ENCODE data around the gene TUBGCP3.

TUBGCP3 gene

DNA sequence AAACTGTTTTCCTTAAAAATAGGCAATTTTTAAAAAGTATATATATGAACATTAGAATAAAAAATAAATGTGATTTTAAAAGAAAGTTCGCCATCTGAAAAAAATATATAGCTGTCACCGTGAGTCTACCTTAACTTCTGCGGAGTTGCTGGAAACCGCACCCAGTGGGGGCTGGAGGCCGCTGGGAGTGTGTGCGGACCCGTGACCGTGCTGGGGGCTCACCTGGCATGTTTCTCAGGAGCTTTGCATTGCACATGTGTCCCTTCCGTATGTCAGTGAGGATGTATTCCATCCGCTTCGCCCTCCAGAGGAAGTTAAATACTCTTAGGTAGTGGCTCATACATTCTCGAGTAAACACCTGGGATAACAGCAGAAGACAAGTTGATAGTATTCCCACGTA, 71.7 kb downstream of the TUBGCP3 start:
- H3K79me2 ChIP-seq (ENCODE audit: insufficient read depth, low read length), result no peaks in the 10 kb centered on the region
- no peaks in the 10 kb centered on the region for H3F3A ChIP-seq (ENCODE audit: insufficient read depth)
- H2AFZ ChIP-seq (ENCODE audit: low read depth, low read length, severe bottlenecking), result no peak overlapping the region
- peaks cover 29% of the 10 kb centered on the region for H3K36me3 ChIP-seq (ENCODE audit: low read length)
- no peak overlapping the region for H3K4me3 ChIP-seq (ENCODE audit: insufficient read depth, low read length, poor library complexity, severe bottlenecking)
- no peaks in the 10 kb centered on the region for H3K9me3 ChIP-seq (ENCODE audit: insufficient read depth, low read length)
- no peak overlapping the region for H3K9ac ChIP-seq (ENCODE audit: low read length)
- no peak overlapping the region for H3K27ac ChIP-seq (ENCODE audit: low read depth, low read length)
- no peak overlapping the region for H3K4me2 ChIP-seq (ENCODE audit: low read depth, low read length, poor library complexity, severe bottlenecking)
- no peaks in the 10 kb centered on the region for H3K27me3 ChIP-seq (ENCODE audit: low read length)
- H3K9me2 ChIP-seq (replicated peaks; ENCODE audit: insufficient read depth, low read length), result no peaks in the 10 kb centered on the region
- TF ChIP-seq, protein P1, sequence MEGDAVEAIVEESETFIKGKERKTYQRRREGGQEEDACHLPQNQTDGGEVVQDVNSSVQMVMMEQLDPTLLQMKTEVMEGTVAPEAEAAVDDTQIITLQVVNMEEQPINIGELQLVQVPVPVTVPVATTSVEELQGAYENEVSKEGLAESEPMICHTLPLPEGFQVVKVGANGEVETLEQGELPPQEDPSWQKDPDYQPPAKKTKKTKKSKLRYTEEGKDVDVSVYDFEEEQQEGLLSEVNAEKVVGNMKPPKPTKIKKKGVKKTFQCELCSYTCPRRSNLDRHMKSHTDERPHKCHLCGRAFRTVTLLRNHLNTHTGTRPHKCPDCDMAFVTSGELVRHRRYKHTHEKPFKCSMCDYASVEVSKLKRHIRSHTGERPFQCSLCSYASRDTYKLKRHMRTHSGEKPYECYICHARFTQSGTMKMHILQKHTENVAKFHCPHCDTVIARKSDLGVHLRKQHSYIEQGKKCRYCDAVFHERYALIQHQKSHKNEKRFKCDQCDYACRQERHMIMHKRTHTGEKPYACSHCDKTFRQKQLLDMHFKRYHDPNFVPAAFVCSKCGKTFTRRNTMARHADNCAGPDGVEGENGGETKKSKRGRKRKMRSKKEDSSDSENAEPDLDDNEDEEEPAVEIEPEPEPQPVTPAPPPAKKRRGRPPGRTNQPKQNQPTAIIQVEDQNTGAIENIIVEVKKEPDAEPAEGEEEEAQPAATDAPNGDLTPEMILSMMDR (IDR thresholded peaks at IDR 0.05; ENCODE audit: insufficient read depth, low read length, poor library complexity, severe bottlenecking), result no peak
- TF ChIP-seq EZH2phosphoT487 (conservative IDR thresholded peaks at IDR 0.05; ENCODE audit: low read length), result no peak
- H4K20me1 ChIP-seq (ENCODE audit: low read depth, low read length), result no peaks in the 10 kb centered on the region

DNA sequence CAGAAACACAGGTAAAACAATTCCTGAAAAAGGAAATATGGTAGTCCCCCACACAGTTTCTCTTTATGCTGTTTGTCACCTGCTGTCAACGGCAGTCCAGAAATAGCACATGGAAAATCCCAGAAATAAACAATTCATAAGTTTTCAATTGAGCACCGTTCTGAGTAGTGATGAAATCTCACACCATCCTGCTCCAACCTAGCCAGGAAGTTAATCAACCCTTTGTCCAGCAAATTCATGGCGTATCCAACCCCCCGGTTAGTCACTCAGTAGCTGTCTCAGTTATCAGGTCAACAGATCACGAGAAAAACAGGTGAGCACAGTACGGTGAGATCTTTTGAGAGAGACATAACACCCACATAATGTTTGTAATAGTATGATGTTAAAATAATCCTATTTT, 74.2 kb downstream of the TUBGCP3 start:
- H3F3A ChIP-seq (ENCODE audit: insufficient read depth), result no peaks in the 10 kb centered on the region

DNA sequence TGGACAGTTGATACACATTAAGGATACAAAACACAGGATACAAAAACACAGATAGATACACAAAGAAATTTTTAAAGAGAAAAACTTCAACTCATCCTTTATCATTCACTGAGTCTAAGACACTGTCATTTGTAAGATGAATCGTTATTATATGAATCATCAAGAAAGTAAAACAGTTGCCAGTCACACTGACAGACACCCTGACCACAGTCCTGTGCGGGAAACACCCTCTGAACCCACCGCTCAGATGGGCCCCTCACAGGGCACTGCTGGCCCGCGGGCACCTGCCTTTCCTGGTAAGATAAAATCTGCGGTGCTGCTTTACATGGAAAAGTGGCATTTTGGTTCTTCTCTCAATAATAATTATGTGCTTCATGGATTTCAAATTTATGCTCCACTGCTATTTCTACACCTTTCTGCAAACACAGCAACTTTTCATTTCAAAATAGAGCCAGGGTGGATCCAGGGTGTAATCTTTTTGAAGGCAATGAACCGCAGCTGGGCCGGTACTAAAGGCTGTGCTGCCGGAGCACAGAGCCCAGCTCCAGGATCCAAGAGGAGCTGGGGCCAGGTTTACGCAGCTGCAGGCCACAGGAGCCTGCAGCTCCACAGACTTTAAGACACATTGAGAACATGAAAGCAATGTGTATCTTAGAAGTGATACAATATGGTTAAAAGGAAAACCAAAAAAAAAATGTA, 76.8 kb downstream of the TUBGCP3 start:
- H3K4me2 ChIP-seq (ENCODE audit: low read depth, low read length, poor library complexity, severe bottlenecking), result no peak overlapping the region
- TF ChIP-seq, protein P1 (IDR thresholded peaks at IDR 0.05; ENCODE audit: insufficient read depth, low read length, poor library complexity, severe bottlenecking), result no peak
- no peak for TF ChIP-seq EZH2phosphoT487 (conservative IDR thresholded peaks at IDR 0.05; ENCODE audit: low read length)
- H3F3A ChIP-seq (ENCODE audit: insufficient read depth), result no peaks in the 10 kb centered on the region
- no peaks in the 10 kb centered on the region for H3K79me2 ChIP-seq (ENCODE audit: insufficient read depth, low read length)
- H3K36me3 ChIP-seq (ENCODE audit: low read length), result peaks cover 14% of the 10 kb centered on the region; the same call in 1 of the 2 replicates
- H3K9me2 ChIP-seq (replicated peaks; ENCODE audit: insufficient read depth, low read length), result no peaks in the 10 kb centered on the region
- no peaks in the 10 kb centered on the region for H3K27me3 ChIP-seq (ENCODE audit: low read length)
- H2AFZ ChIP-seq (ENCODE audit: low read depth, low read length, severe bottlenecking), result no peak overlapping the region
- no peak overlapping the region for H3K9ac ChIP-seq (ENCODE audit: low read length)
- H3K27ac ChIP-seq (ENCODE audit: low read depth, low read length), result no peak overlapping the region
- no peaks in the 10 kb centered on the region for H4K20me1 ChIP-seq (ENCODE audit: low read depth, low read length)
- H3K4me3 ChIP-seq (ENCODE audit: insufficient read depth, low read length, poor library complexity, severe bottlenecking), result no peak overlapping the region
- no peaks in the 10 kb centered on the region for H3K9me3 ChIP-seq (ENCODE audit: insufficient read depth, low read length)

More for the DNA sequence above, 74.2 kb downstream of the TUBGCP3 start:
- H3K4me3 ChIP-seq (ENCODE audit: insufficient read depth, low read length, poor library complexity, severe bottlenecking), result no peak overlapping the region
- TF ChIP-seq, protein P1 (IDR thresholded peaks at IDR 0.05; ENCODE audit: insufficient read depth, low read length, poor library complexity, severe bottlenecking), result no peak
- no peak for TF ChIP-seq EZH2phosphoT487 (conservative IDR thresholded peaks at IDR 0.05; ENCODE audit: low read length)
- H4K20me1 ChIP-seq (ENCODE audit: low read depth, low read length), result no peaks in the 10 kb centered on the region
- no peaks in the 10 kb centered on the region for H3K9me2 ChIP-seq (replicated peaks; ENCODE audit: insufficient read depth, low read length)
- H3K36me3 ChIP-seq (ENCODE audit: low read length), result peaks cover 25% of the 10 kb centered on the region
- no peaks in the 10 kb centered on the region for H3K79me2 ChIP-seq (ENCODE audit: insufficient read depth, low read length)
- H2AFZ ChIP-seq (ENCODE audit: low read depth, low read length, severe bottlenecking), result no peak overlapping the region
- H3K4me2 ChIP-seq (ENCODE audit: low read depth, low read length, poor library complexity, severe bottlenecking), result no peak overlapping the region
- no peak overlapping the region for H3K27ac ChIP-seq (ENCODE audit: low read depth, low read length)
- no peaks in the 10 kb centered on the region for H3K27me3 ChIP-seq (ENCODE audit: low read length)
- no peak overlapping the region for H3K9ac ChIP-seq (ENCODE audit: low read length)
- H3K9me3 ChIP-seq (ENCODE audit: insufficient read depth, low read length), result no peaks in the 10 kb centered on the region

All from SU-DHL-6 (cell line).